H9 (cell line): ENCODE results near the gene DDX60. TPM values are rescaled to one million over a fixed set of nuclear protein-coding genes. Genes with fewer than 3 reads are reported as not detected.

ENCODE experiments used
- DNase-seq: peaks from one replicate; pipeline ENCODE4 v3.0.0-alpha.2; 2017
- H2AFZ ChIP-seq: one replicate; pipeline ENCODE4 v1.6.1; 2013; ENCODE audit warnings: mild to moderate bottlenecking, low read length, control low read depth, moderate library complexity
- H2AK5ac ChIP-seq: 2 replicates; pipeline ENCODE4 v1.6.1; 2013; ENCODE audit warnings: low read length, control low read depth, mixed read lengths; ENCODE audit not compliant: insufficient read length
- H2BK120ac ChIP-seq: one replicate; pipeline ENCODE4 v1.6.1; 2013; ENCODE audit warnings: low read depth, mild to moderate bottlenecking, low read length, control low read depth, inconsistent platforms; ENCODE audit not compliant: poor library complexity, severe bottlenecking
- H2BK12ac ChIP-seq: 2 replicates; pipeline ENCODE4 v1.6.1; 2013; ENCODE audit warnings: low read length, control low read depth, mixed read lengths, low read depth; ENCODE audit not compliant: insufficient read length
- H2BK15ac ChIP-seq: 2 replicates; pipeline ENCODE4 v1.6.1; 2013; ENCODE audit warnings: low read depth, low read length, control low read depth
- H2BK20ac ChIP-seq: one replicate; pipeline ENCODE4 v1.6.1; 2013; ENCODE audit warnings: low read depth, mild to moderate bottlenecking, low read length, control low read depth, inconsistent platforms; ENCODE audit not compliant: poor library complexity, severe bottlenecking
- H2BK5ac ChIP-seq: 2 replicates; pipeline ENCODE4 v1.6.1; 2013; ENCODE audit warnings: low read length, control low read depth, mixed read lengths; ENCODE audit not compliant: insufficient read length
- H3K14ac ChIP-seq: 2 replicates; pipeline ENCODE4 v1.6.1; 2013; ENCODE audit warnings: low read length, control low read depth; ENCODE audit not compliant: insufficient read depth
- H3K18ac ChIP-seq: 2 replicates; pipeline ENCODE4 v1.6.1; 2013; ENCODE audit warnings: low read depth, mild to moderate bottlenecking, mixed read lengths, low read length, control low read depth; ENCODE audit not compliant: insufficient read length
- H3K23ac ChIP-seq: 2 replicates; pipeline ENCODE4 v1.6.1; 2013; ENCODE audit warnings: low read length, control low read depth, mixed read lengths, low read depth; ENCODE audit not compliant: insufficient read length
- H3K23me2 ChIP-seq: 2 replicates; pipeline ENCODE4 v1.6.1; 2013; ENCODE audit warnings: low read depth, mild to moderate bottlenecking, mixed read lengths, low read length, control low read depth; ENCODE audit not compliant: insufficient read length, poor library complexity, severe bottlenecking
- H3K27ac ChIP-seq: 2 replicates; pipeline ENCODE4 v1.5.1; 2013; ENCODE audit warnings: low read length, control low read depth, mixed read lengths, low read depth; ENCODE audit not compliant: insufficient read length
- H3K27me3 ChIP-seq: 2 replicates; pipeline ENCODE4 v1.6.1; 2013; ENCODE audit warnings: low read length, control low read depth, inconsistent platforms; ENCODE audit not compliant: insufficient read depth
- H3K4ac ChIP-seq: 2 replicates; pipeline ENCODE4 v1.6.1; 2013; ENCODE audit warnings: low read depth, mild to moderate bottlenecking, control low read depth, inconsistent platforms, low read length, moderate library complexity
- H3K4me1 ChIP-seq: 2 replicates; pipeline ENCODE4 v1.6.1; 2013; ENCODE audit warnings: low read length, control low read depth, inconsistent platforms; ENCODE audit not compliant: insufficient read depth
- H3K4me2 ChIP-seq: 2 replicates; pipeline ENCODE4 v1.6.1; 2013; ENCODE audit warnings: low read length, control low read depth, mixed read lengths; ENCODE audit not compliant: insufficient read length, insufficient read depth
- H3K56ac ChIP-seq: 2 replicates; pipeline ENCODE4 v1.6.1; 2013; ENCODE audit warnings: low read depth, mild to moderate bottlenecking, mixed read lengths, low read length, control low read depth; ENCODE audit not compliant: insufficient read length
- H3K79me1 ChIP-seq: 2 replicates; pipeline ENCODE4 v1.6.1; 2013; ENCODE audit warnings: low read depth, mild to moderate bottlenecking, moderate library complexity, low read length, control low read depth, inconsistent platforms; ENCODE audit not compliant: insufficient read depth, poor library complexity, severe bottlenecking
- H3K79me2 ChIP-seq: 2 replicates; pipeline ENCODE4 v1.6.1; 2013; ENCODE audit warnings: low read length, control low read depth, inconsistent platforms; ENCODE audit not compliant: insufficient read depth
- H3K9ac ChIP-seq: 2 replicates; pipeline ENCODE4 v1.6.1; 2013; ENCODE audit warnings: low read length, control low read depth, mixed read lengths; ENCODE audit not compliant: insufficient read length; ENCODE audit errors: extremely low read depth
- H3K9me3 ChIP-seq: one replicate; pipeline ENCODE4 v1.6.1; 2013; ENCODE audit warnings: low read depth, low read length, inconsistent platforms; ENCODE audit not compliant: control insufficient read depth
- H3T11ph ChIP-seq: one replicate; pipeline ENCODE4 v1.6.1; 2013; ENCODE audit warnings: mild to moderate bottlenecking, low read length, control low read depth, inconsistent platforms
- H4K20me1 ChIP-seq: one replicate; pipeline ENCODE4 v1.6.1; 2013; ENCODE audit not compliant: control insufficient read depth, insufficient read length, insufficient read depth
- H4K5ac ChIP-seq: 2 replicates; pipeline ENCODE4 v1.6.1; 2013; ENCODE audit warnings: low read depth, mild to moderate bottlenecking, mixed read lengths, low read length, control low read depth; ENCODE audit not compliant: insufficient read length
- H4K8ac ChIP-seq: replicated peaks from 2 replicates; pipeline ENCODE4 v1.6.1; 2013; ENCODE audit warnings: low read length, control low read depth, mixed read lengths, low read depth; ENCODE audit not compliant: insufficient read length
- H4K91ac ChIP-seq: 2 replicates; pipeline ENCODE4 v1.6.1; 2013; ENCODE audit warnings: low read depth, mild to moderate bottlenecking, moderate library complexity, mixed read lengths, low read length, control low read depth; ENCODE audit not compliant: insufficient read length
- H3K27ac Mint-ChIP-seq, 3 experiments: 2 replicates in 2 of 3; 3 replicates in 1 of 3; pipeline ENCODE4 v1.8.0; 2020 to 2021; ENCODE audit warnings: mixed read lengths in 3 of 3, mild to moderate bottlenecking in 1 of 3, moderate library complexity in 1 of 3
- H3K27me3 Mint-ChIP-seq: 2 replicates; pipeline ENCODE4 v1.8.0; 2021; ENCODE audit warnings: low read depth, mild to moderate bottlenecking, moderate library complexity, mixed read lengths
- H3K36me3 Mint-ChIP-seq, 3 experiments: 2 replicates in 2 of 3; 3 replicates in 1 of 3; pipeline ENCODE4 v1.8.0; 2020 to 2021; ENCODE audit warnings: low read depth in 3 of 3, mixed read lengths in 3 of 3; ENCODE audit not compliant: insufficient read depth in 1 of 3
- H3K4me1 Mint-ChIP-seq, 2 experiments: 2 replicates each; pipeline ENCODE4 v1.8.0; 2020; ENCODE audit warnings: mixed read lengths in 2 of 2
- H3K4me3 Mint-ChIP-seq, 2 experiments: 2 replicates in 1 of 2; 3 replicates in 1 of 2; pipeline ENCODE4 v1.8.0; 2020 to 2021; ENCODE audit warnings: mild to moderate bottlenecking in 2 of 2, mixed read lengths in 2 of 2, moderate library complexity in 1 of 2
- H3K9me3 Mint-ChIP-seq, 2 experiments: 2 replicates in 1 of 2; 3 replicates in 1 of 2; pipeline ENCODE4 v1.8.0; 2020; ENCODE audit warnings: mild to moderate bottlenecking in 2 of 2, mixed read lengths in 2 of 2, moderate library complexity in 1 of 2
- total RNA-seq: library from RNA; stranded (reverse); gene quantifications from 2 replicates; pipeline ENCODE4 v1.2.1, GENCODE V29; 2021
- TF ChIP-seq, protein P1 (sequence below): fragments of 200-600 bp; sonication (generic); conservative IDR thresholded peaks from 3 replicates; pipeline ENCODE4 v1.8.0; 2021; ENCODE audit warnings: antibody characterized with exemption, mild to moderate bottlenecking

Gene DDX60
- total RNA-seq, 1 experiment from 2014 or later, result 3.9 TPM

DNA sequence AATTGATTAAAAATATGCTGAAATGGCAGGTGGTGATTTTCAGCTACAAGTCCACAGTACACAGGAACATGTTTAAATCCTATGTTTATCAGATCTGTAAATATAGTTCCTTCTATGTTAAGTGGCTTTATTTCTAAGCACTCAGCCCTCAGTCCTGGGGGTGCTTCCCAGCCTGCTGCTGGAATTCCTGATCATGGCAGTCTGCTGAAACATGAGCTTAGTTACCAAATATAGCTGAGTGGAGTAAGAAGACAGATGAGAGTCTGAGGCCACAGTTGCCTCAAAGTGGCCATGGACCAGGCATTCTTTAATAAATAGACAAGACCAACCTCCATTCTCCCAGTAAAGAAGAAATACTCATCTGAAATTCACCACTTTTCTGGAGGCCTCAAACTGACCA lies 17.1 kb upstream of the DDX60 start:
- Histone ChIP-seq H3K23ac (no peak overlapping the region), H2BK12ac (no peak overlapping the region), H3K4ac (no peak overlapping the region), H2BK20ac (no peak overlapping the region), H3K4me1 (no peaks in the 10 kb centered on the region), H2AFZ (no peak overlapping the region), H2BK15ac (no peak overlapping the region), H2AK5ac (no peak overlapping the region), H3T11ph (no peak overlapping the region), H3K27me3 (no peaks in the 10 kb centered on the region), H2BK5ac (no peak overlapping the region), H4K91ac (no peak overlapping the region), H4K8ac (no peak overlapping the region), H3K9me3 (no peaks in the 10 kb centered on the region), H3K56ac (no peak overlapping the region), H2BK120ac (no peak overlapping the region), H4K20me1 (no peaks in the 10 kb centered on the region), H3K79me2 (no peaks in the 10 kb centered on the region), H3K18ac (no peak overlapping the region), H4K5ac (no peak overlapping the region), H3K27ac (no peak overlapping the region), H3K23me2 (no peaks in the 10 kb centered on the region), H3K79me1 (no peaks in the 10 kb centered on the region), H3K14ac (no peak overlapping the region), H3K4me2 (no peak overlapping the region), H3K9ac (no peak overlapping the region)
- H3K27ac Mint-ChIP-seq, result no peak overlapping the region
- H3K27me3 Mint-ChIP-seq, result peaks cover under 1% of the 10 kb centered on the region; the same call in 1 of the 2 replicates
- 0 out of 5 replicates have a peak, but pooled peaks cover 0 to 3% of the 10 kb centered on the region in 2 experiments for H3K9me3 Mint-ChIP-seq
- no peak overlapping the region for H3K4me3 Mint-ChIP-seq
- no peaks in the 10 kb centered on the region for H3K4me1 Mint-ChIP-seq
- TF ChIP-seq, protein P1, sequence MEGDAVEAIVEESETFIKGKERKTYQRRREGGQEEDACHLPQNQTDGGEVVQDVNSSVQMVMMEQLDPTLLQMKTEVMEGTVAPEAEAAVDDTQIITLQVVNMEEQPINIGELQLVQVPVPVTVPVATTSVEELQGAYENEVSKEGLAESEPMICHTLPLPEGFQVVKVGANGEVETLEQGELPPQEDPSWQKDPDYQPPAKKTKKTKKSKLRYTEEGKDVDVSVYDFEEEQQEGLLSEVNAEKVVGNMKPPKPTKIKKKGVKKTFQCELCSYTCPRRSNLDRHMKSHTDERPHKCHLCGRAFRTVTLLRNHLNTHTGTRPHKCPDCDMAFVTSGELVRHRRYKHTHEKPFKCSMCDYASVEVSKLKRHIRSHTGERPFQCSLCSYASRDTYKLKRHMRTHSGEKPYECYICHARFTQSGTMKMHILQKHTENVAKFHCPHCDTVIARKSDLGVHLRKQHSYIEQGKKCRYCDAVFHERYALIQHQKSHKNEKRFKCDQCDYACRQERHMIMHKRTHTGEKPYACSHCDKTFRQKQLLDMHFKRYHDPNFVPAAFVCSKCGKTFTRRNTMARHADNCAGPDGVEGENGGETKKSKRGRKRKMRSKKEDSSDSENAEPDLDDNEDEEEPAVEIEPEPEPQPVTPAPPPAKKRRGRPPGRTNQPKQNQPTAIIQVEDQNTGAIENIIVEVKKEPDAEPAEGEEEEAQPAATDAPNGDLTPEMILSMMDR, result no peak
- H3K36me3 Mint-ChIP-seq, result no peaks in the 10 kb centered on the region
- DNase-seq, result no peak
